Upper lobe of left lung (tissue), 4 donors: ENCODE results near the gene RASD2.

Experiments
- CTCF ChIP-seq, 6 experiments: fragments of 450-650 bp in 4 of 6; fragments of 200-600 bp in 2 of 6; sonication (generic) in 2 of 6; IDR thresholded peaks; one replicate each; pipeline ENCODE4 v1.5.1; 2016 to 2019; ENCODE audit warnings: antibody characterized with exemption in 6 of 6
- POLR2AphosphoS5 ChIP-seq, 2 donors: sonication (generic); formaldehyde crosslinking; IDR thresholded peaks; one replicate each; pipeline ENCODE4 v1.5.1; 2017; ENCODE audit warnings: antibody characterized with exemption in 2 of 2

- TF ChIP-seq CTCF (IDR thresholded peaks at IDR 0.05) (no peak), POLR2AphosphoS5 (IDR thresholded peaks at IDR 0.05) (no peak)
Measured at GRCh38 chr22:35531676-35532075, 9.0 kb upstream of the RASD2 start.
